Stomach (tissue), 4 donors: Measurements from ENCODE around the gene GNAT2.

Source experiments
- CTCF ChIP-seq, 7 experiments: fragments of 450-650 bp in 4 of 7; fragments of 200-600 bp in 3 of 7; sonication (generic) in 3 of 7; IDR thresholded peaks; one replicate each; pipeline ENCODE4 v1.5.1; 2016 to 2019; ENCODE audit warnings: antibody characterized with exemption in 7 of 7, control low read depth in 2 of 7, mild to moderate bottlenecking in 1 of 7
- POLR2A ChIP-seq, 4 donors: fragments of 450-650 bp; IDR thresholded peaks; one replicate each; pipeline ENCODE4 v1.6.1; 2016; ENCODE audit warnings: antibody characterized with exemption in 4 of 4, control low read depth in 2 of 4, mild to moderate bottlenecking in 1 of 4, moderate library complexity in 1 of 4
- POLR2AphosphoS5 ChIP-seq, 3 donors: sonication (generic); formaldehyde crosslinking; IDR thresholded peaks; one replicate each; pipeline ENCODE4 v1.6.1; 2016; ENCODE audit warnings: antibody characterized with exemption in 3 of 3

- TF ChIP-seq CTCF (IDR thresholded peaks at IDR 0.05) (no peak), POLR2A (IDR thresholded peaks at IDR 0.05) (no peak), POLR2AphosphoS5 (IDR thresholded peaks at IDR 0.05) (no peak)
These were observed 39.2 kb upstream of the GNAT2 start for GRCh38 chr1:109658533-109659042.
